Left kidney (tissue), 1 donor: ENCODE results near the gene PEX14. TPM values are rescaled to one million over a fixed set of nuclear protein-coding genes. Genes with fewer than 3 reads are reported as not detected.

ENCODE experiments used
- polyA plus RNA-seq: library from polyadenylated mRNA; unstranded; fragments of 120-200 nt; gene quantifications from one replicate; pipeline ENCODE4 v1.2.1, GENCODE V29; 2013; ENCODE audit not compliant: insufficient read length

The PEX14 gene
- polyA plus RNA-seq, 1 donor: 18.6 TPM

Other genes starting within 250 kb of the PEX14 start
- gene PGD, start 75.9 kb upstream of the PEX14 start, polyA plus RNA-seq: 188 TPM
- 35.7 TPM for gene CENPS, start 44.5 kb upstream of the PEX14 start, polyA plus RNA-seq
- 2.6 TPM for gene CORT, start 24.9 kb upstream of the PEX14 start, polyA plus RNA-seq
- 44.3 TPM for gene DFFA, start 2.4 kb upstream of the PEX14 start, polyA plus RNA-seq